Measurements from ENCODE around the gene FAF1.

The FAF1 gene

GRCh38 chr1:50739125-50739524 lies 220.9 kb downstream of the FAF1 start (continued):
- TF ChIP-seq PRDM6 (tag by site-specific recombination; IDR thresholded peaks at IDR 0.05): no peak
- TF ChIP-seq ZNF148 (tag by site-specific recombination; IDR thresholded peaks at IDR 0.05; ENCODE audit: borderline replicate concordance): no peak

GRCh38 chr1:50735443-50735842 lies 224.6 kb downstream of the FAF1 start:
- no peak overlapping the region for H3K4me3 ChIP-seq (ENCODE audit: low read depth, low read length)
- ChIA-PET POLR2A (no interaction called here), CTCF (interaction anchor here (0.6 to 1.2 kb wide), 5 partner anchors 11 to 1027 kb away, joined by 3 to 5 read pairs (median 4); no protein-coding TSS in a partner anchor)

More at GRCh38 chr1:50735443-50735842, 224.6 kb downstream of the FAF1 start:
- H3K9me3 ChIP-seq (ENCODE audit: control insufficient read depth, insufficient read depth, low read depth, low read length): no peaks in the 10 kb centered on the region
- H3K27ac ChIP-seq (ENCODE audit: extremely low read depth, low read depth, low read length): no peak overlapping the region
- H3K4me1 ChIP-seq (ENCODE audit: control insufficient read depth, insufficient read depth, low read length): no peaks in the 10 kb centered on the region
- no peak for TF ChIP-seq TCF7L2 (IDR thresholded peaks at IDR 0.05; ENCODE audit: borderline replicate concordance, low read depth, low read length)
- no peak for TF ChIP-seq ZBTB44 (tag by site-specific recombination; IDR thresholded peaks at IDR 0.05)
- no peak for TF ChIP-seq REST (tag by site-specific recombination; IDR thresholded peaks at IDR 0.05)
- TF ChIP-seq ZBTB17 (tag by site-specific recombination; IDR thresholded peaks at IDR 0.05): no peak
- TF ChIP-seq ZNF629 (tag by site-specific recombination; IDR thresholded peaks at IDR 0.05): no peak
- TF ChIP-seq ZNF621 (tag by site-specific recombination; IDR thresholded peaks at IDR 0.05): no peak
- TF ChIP-seq ZNF433 (tag by site-specific recombination; IDR thresholded peaks at IDR 0.05; ENCODE audit: low read depth): no peak
- TF ChIP-seq ZNF510 (tag by site-specific recombination; IDR thresholded peaks at IDR 0.05; ENCODE audit: insufficient replicate concordance): no peak
- no peak for TF ChIP-seq ZNF518A (tag by site-specific recombination; conservative IDR thresholded peaks at IDR 0.05; ENCODE audit: low read depth)
- TF ChIP-seq TRIM28 (IDR thresholded peaks at IDR 0.05; ENCODE audit: borderline replicate concordance, low read length): no peak
- TF ChIP-seq ZNF184 (tag by site-specific recombination; IDR thresholded peaks at IDR 0.05): no peak
- TF ChIP-seq ATF2 (tag by site-specific recombination; IDR thresholded peaks at IDR 0.05; ENCODE audit: low read depth): no peak
- H3K36me3 ChIP-seq (ENCODE audit: control insufficient read depth in 2 of 2, insufficient read depth in 1 of 2, low read length in 2 of 2): peaks cover 11 to 13% of the 10 kb centered on the region in 2 experiments; a peak in 2 of 3 replicates

Measured in HEK293 (cell line).